ENCODE data around the gene FHIT.

Gene FHIT

DNA sequence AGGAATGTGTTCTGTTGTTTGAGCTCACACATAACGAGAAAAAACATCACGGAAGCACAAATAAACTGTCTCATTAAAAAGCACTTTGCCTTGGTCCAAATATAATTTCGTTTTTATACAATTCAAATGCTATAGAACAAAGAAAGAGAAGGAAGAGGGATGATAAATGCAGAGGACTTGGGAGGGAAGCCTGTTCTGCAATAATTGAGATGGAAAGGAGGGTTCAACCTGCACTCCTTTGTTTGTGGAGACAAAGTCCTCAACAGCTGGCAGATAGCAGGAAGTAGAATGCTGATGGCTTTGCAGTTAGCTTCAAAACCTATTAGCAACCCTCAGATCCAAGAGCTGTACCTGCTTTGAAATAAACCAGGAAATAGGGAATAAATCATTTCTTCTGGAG is 1010.8 kb downstream of the FHIT start:
- Histone ChIP-seq H3K4me3 (ENCODE audit: low read length) (no peak overlapping the region), H3K27me3 (ENCODE audit: control insufficient read depth, insufficient read depth, low read length) (no peaks in the 10 kb centered on the region), H3K36me3 (ENCODE audit: control insufficient read depth, insufficient read depth, low read length) (no peaks in the 10 kb centered on the region), H3K27ac (ENCODE audit: low read depth, low read length) (no peak overlapping the region), H3K4me1 (ENCODE audit: control insufficient read depth, insufficient read depth, low read length) (no peaks in the 10 kb centered on the region), H3K9ac (ENCODE audit: low read length) (no peak overlapping the region)

DNA sequence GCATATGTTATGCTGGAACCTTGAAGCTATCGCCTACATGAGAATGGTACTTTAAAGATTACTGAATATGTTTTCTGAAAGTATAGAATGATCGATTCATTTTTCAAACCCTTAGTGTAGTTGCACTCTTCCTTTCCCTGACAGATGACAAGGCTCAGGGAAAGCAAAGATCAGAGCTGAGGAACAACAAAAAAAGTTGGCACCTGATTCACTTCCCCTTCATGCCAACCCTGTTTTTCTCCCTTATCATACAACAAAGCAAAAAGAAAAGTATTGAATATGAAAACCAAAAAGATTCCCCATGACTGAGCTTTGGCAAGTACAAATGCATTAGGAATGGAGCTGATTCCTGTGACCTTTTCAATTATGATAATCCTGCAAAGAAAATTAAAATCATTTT is 1012.7 kb downstream of the FHIT start:
- no peak overlapping the region for H3K9ac ChIP-seq (ENCODE audit: low read length)
- H3K27ac ChIP-seq (ENCODE audit: low read depth, low read length) = no peak overlapping the region
- H3K27me3 ChIP-seq (ENCODE audit: control insufficient read depth, insufficient read depth, low read length) = no peaks in the 10 kb centered on the region
- H3K4me3 ChIP-seq (ENCODE audit: low read length) = no peak overlapping the region
- no peaks in the 10 kb centered on the region for H3K4me1 ChIP-seq (ENCODE audit: control insufficient read depth, insufficient read depth, low read length)
- H3K36me3 ChIP-seq (ENCODE audit: control insufficient read depth, insufficient read depth, low read length) = no peaks in the 10 kb centered on the region

DNA sequence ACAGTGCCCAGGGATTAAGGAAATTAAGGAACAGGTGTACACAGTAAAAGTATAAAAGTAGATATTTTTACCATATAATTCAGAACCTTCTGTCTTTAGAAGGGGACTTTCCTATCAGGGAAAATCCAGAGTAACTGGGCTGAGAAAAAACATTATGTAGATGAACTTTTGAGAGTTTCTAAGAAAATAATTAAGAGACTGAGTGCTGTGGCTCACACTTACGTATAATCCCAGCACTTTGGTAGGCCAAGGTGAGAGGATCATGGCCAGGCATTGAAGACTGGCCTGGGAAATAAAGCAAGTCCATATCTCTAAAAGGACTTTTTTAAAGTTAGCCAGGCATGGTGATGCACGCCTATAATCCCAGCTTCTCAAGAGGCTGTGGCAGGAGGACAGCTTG is 1021.8 kb downstream of the FHIT start:
- Histone ChIP-seq H3K4me3 (ENCODE audit: low read length) (no peak overlapping the region), H3K9ac (ENCODE audit: low read length) (no peak overlapping the region), H3K36me3 (ENCODE audit: control insufficient read depth, insufficient read depth, low read length) (no peaks in the 10 kb centered on the region), H3K4me1 (ENCODE audit: control insufficient read depth, insufficient read depth, low read length) (no peaks in the 10 kb centered on the region), H3K27ac (ENCODE audit: low read depth, low read length) (no peak overlapping the region), H3K27me3 (ENCODE audit: control insufficient read depth, insufficient read depth, low read length) (no peaks in the 10 kb centered on the region)

DNA sequence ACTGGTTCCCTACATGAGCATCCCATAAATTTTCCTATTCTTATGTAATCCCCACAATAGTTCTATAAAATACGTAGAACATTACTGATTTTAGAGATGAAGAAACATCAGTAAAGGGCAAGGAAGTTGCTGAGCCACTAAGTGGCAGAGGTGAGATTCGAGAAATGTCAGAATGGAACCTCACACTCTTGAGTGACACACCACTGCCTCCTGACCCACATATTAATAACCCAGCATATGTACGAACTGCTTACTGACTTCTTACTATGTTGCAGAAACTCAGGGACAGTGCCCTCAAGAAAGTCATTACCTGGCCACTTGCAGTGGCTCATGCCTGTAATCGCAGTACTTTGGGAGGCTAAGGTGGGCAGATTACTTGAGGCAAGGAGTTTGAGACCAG is 1022.4 kb downstream of the FHIT start:
- Histone ChIP-seq H3K36me3 (ENCODE audit: control insufficient read depth, insufficient read depth, low read length) (no peaks in the 10 kb centered on the region), H3K4me1 (ENCODE audit: control insufficient read depth, insufficient read depth, low read length) (no peaks in the 10 kb centered on the region), H3K27me3 (ENCODE audit: control insufficient read depth, insufficient read depth, low read length) (no peaks in the 10 kb centered on the region), H3K4me3 (ENCODE audit: low read length) (no peak overlapping the region), H3K27ac (ENCODE audit: low read depth, low read length) (no peak overlapping the region), H3K9ac (ENCODE audit: low read length) (no peak overlapping the region)

DNA sequence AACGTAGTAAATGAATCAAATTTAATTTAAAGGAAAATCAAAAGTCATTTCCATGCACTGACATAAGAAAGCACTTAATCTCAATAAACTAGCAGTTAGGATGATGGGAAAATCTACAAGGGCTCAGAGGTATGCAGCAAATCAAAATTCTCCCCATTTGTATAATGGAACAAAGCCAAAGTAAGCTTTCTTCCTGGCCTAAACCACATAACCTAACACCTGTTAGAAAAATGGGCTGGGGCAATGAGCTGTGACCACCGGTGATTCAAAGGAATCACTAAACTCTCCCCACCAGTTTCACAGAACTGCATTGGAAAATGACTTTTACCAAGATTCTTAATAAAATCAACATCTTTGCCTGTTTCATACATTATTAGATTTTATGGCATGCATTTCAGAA is 1024.3 kb downstream of the FHIT start:
- H3K9ac ChIP-seq (ENCODE audit: low read length) = no peak overlapping the region
- H3K27me3 ChIP-seq (ENCODE audit: control insufficient read depth, insufficient read depth, low read length) = no peaks in the 10 kb centered on the region
- no peak overlapping the region for H3K4me3 ChIP-seq (ENCODE audit: low read length)
- H3K36me3 ChIP-seq (ENCODE audit: control insufficient read depth, insufficient read depth, low read length) = no peaks in the 10 kb centered on the region
- H3K4me1 ChIP-seq (ENCODE audit: control insufficient read depth, insufficient read depth, low read length) = no peaks in the 10 kb centered on the region
- no peak overlapping the region for H3K27ac ChIP-seq (ENCODE audit: low read depth, low read length)

DNA sequence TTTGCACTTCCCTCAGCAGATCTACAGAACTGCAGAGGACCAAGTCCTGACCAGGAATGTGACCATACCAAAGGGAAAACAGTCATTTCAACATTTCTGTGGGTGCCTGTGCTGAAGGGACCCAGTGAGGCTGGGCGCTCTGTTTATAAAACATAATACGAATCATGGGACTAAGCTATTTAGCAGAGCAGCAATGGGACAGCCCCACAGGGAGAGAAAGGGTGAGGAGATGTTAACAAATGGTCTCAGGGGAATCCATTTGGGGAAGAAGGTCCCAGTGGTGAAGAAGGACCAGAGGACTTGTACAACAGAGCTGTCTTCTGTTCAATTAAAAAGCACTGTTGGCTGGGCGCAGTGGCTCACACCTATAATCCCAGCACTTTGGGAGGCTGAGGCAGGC is 1025.4 kb downstream of the FHIT start:
- H3K9ac ChIP-seq (ENCODE audit: low read length) = no peak overlapping the region
- H3K4me1 ChIP-seq (ENCODE audit: control insufficient read depth, insufficient read depth, low read length) = no peaks in the 10 kb centered on the region
- no peaks in the 10 kb centered on the region for H3K27me3 ChIP-seq (ENCODE audit: control insufficient read depth, insufficient read depth, low read length)
- no peaks in the 10 kb centered on the region for H3K36me3 ChIP-seq (ENCODE audit: control insufficient read depth, insufficient read depth, low read length)
- no peak overlapping the region for H3K4me3 ChIP-seq (ENCODE audit: low read length)
- no peak overlapping the region for H3K27ac ChIP-seq (ENCODE audit: low read depth, low read length)

DNA sequence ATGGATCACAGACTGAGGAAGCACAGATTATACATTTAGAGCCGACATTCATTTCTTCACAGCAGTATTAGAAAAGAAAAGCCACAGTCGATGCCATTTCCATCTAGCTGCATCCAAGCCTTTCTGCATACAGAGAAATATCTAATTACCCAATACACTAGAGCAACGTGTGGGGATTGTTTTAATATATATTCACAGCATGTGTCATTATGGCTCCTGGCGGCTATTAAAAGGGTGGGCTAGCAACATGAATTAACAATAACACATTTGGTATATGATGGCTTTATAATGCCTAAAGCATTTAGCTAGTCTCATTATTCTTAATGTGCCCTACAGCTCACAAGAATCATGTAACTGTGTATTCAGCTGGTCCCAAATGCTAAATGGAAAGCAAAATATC is 1030.5 kb downstream of the FHIT start:
- Histone ChIP-seq H3K9ac (ENCODE audit: low read length) (no peak overlapping the region), H3K4me1 (ENCODE audit: control insufficient read depth, insufficient read depth, low read length) (no peaks in the 10 kb centered on the region), H3K4me3 (ENCODE audit: low read length) (no peak overlapping the region), H3K27me3 (ENCODE audit: control insufficient read depth, insufficient read depth, low read length) (no peaks in the 10 kb centered on the region), H3K36me3 (ENCODE audit: control insufficient read depth, insufficient read depth, low read length) (no peaks in the 10 kb centered on the region), H3K27ac (ENCODE audit: low read depth, low read length) (no peak overlapping the region)

DNA sequence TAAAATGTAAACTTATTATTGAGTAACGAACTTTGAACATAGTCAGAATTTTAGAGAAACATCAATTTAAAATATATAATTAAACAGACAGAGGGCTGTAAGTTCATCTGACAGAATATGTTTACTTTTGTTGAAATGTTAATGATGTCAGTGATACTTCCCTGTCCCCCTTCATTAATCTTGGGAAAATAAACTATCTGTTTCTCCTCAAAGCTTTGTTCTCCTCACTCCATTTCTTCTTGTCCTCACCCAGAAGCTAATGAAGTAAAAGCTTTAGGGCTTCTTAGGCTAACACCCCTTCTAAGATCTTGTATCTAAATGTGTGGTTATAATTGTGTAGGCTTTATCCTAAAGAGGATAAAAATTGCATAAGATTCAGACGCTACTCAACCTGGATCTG is 1031.8 kb downstream of the FHIT start:
- Histone ChIP-seq H3K27me3 (ENCODE audit: control insufficient read depth, insufficient read depth, low read length) (no peaks in the 10 kb centered on the region), H3K9ac (ENCODE audit: low read length) (no peak overlapping the region), H3K27ac (ENCODE audit: low read depth, low read length) (no peak overlapping the region)

DNA sequence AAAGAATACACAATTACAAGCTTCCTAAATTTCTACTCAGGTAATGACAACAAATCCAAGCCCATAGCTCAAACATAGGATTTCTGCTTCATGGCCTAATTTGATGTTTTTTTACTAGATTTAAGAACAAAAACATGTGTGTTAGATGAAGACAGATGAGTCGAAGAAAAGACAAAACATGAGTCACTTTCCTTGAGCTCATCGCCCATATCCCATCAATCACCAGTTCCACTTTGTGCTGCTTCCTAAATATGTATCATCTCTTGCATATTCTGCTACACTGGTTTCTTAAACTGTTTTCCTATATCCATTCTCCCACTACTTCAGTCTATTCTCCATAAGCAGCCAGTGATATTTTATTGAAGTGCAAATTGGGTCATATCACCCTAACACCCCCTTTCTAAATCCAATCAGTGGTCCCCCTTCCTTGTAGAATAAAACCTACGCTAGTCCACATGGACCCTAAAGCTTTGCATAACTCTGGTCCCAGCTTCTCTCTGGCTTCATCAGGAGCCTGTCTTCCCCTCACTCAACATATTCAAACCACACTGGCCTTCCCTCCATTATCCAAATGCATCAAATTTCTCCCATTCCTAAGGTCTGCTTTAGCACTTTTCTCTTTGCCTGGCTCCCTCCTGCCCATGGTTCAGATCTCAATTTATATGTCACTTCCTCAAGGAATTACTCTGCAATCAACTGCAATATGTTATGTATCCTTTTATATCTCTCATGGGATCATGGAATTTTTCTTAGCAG is 1033.9 kb downstream of the FHIT start:
- Histone ChIP-seq H3K27me3 (ENCODE audit: control insufficient read depth, insufficient read depth, low read length) (no peaks in the 10 kb centered on the region), H3K36me3 (ENCODE audit: control insufficient read depth, insufficient read depth, low read length) (no peaks in the 10 kb centered on the region), H3K27ac (ENCODE audit: low read depth, low read length) (no peak overlapping the region), H3K9ac (ENCODE audit: low read length) (no peak overlapping the region), H3K4me1 (ENCODE audit: control insufficient read depth, insufficient read depth, low read length) (no peaks in the 10 kb centered on the region), H3K4me3 (ENCODE audit: low read length) (no peak overlapping the region)

More for the DNA sequence above, 1031.8 kb downstream of the FHIT start:
- H3K4me1 ChIP-seq (ENCODE audit: control insufficient read depth, insufficient read depth, low read length) = no peaks in the 10 kb centered on the region
- H3K36me3 ChIP-seq (ENCODE audit: control insufficient read depth, insufficient read depth, low read length) = no peaks in the 10 kb centered on the region
- H3K4me3 ChIP-seq (ENCODE audit: low read length) = no peak overlapping the region

DNA sequence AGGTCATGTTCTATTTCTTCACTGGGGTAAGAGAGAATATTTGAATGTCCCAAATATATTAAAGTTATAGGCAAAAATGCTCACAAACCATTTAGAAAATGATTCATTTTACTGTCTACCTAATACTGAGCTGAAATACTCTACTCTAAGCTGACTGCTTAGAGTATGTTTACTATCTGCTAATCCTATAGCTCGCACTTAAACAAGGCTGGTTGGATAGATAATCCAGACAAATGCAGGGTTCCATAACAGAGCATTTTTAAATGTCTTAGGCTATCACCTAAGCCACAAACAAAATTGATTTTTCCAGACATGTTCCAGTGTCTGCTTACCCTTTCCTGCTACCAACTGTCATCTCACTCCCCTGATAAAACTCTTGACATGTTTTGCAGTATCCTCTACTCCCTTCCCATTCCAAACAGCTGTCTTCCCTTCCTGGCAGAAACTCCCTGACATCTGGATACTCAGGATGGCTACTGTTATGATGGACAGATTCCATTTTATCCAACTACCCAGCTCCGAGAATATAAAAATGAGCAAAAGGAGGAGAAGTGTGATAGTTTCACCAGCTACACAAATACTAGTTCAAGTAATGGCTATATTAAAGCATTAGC is 1034.7 kb downstream of the FHIT start:
- Histone ChIP-seq H3K27me3 (ENCODE audit: control insufficient read depth, insufficient read depth, low read length) (no peaks in the 10 kb centered on the region), H3K4me3 (ENCODE audit: low read length) (no peak overlapping the region), H3K4me1 (ENCODE audit: control insufficient read depth, insufficient read depth, low read length) (no peaks in the 10 kb centered on the region), H3K27ac (ENCODE audit: low read depth, low read length) (no peak overlapping the region), H3K36me3 (ENCODE audit: control insufficient read depth, insufficient read depth, low read length) (no peaks in the 10 kb centered on the region), H3K9ac (ENCODE audit: low read length) (no peak overlapping the region)

DNA sequence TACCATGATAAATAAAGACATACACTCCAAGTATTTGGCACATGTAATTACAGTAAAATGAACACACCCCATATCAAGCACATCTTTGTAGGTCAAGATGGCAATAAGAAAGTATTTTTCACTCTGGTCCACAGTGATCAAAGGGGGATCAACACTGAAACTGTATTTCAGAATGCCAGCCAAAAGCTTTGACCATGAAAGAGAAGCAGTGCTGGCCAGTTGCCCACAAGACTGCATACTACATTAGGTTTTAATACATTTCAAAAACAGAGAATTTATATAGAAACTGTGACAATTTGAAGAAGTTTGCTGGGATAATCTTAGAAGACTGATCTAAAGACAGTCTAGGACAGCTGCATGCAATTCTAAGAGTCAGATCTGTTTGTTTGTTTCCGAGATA is 1035.3 kb downstream of the FHIT start:
- Histone ChIP-seq H3K9ac (ENCODE audit: low read length) (no peak overlapping the region), H3K4me3 (ENCODE audit: low read length) (no peak overlapping the region), H3K36me3 (ENCODE audit: control insufficient read depth, insufficient read depth, low read length) (no peaks in the 10 kb centered on the region), H3K27ac (ENCODE audit: low read depth, low read length) (no peak overlapping the region), H3K27me3 (ENCODE audit: control insufficient read depth, insufficient read depth, low read length) (no peaks in the 10 kb centered on the region), H3K4me1 (ENCODE audit: control insufficient read depth, insufficient read depth, low read length) (no peaks in the 10 kb centered on the region)

DNA sequence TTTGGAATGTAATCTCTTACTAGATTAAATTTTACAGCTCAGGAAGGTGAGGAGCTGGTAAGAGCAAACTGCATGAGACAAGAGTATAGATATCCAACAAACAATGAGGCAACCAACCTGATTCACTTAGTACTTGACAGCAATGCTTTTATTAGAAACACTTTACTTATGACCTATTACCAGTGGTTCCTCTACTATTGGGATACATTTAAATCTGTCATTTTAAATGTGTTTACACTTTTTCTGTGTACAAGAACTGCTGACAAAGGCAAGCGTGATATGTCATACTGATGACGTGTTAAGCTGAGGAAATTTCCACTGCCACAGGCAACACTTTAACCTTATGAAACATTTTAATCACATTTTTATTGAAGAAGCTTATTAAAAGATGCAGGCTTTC is 1043.3 kb downstream of the FHIT start:
- Histone ChIP-seq H3K4me1 (ENCODE audit: control insufficient read depth, insufficient read depth, low read length) (no peaks in the 10 kb centered on the region), H3K36me3 (ENCODE audit: control insufficient read depth, insufficient read depth, low read length) (no peaks in the 10 kb centered on the region), H3K4me3 (ENCODE audit: low read length) (no peak overlapping the region), H3K27ac (ENCODE audit: low read depth, low read length) (no peak overlapping the region), H3K9ac (ENCODE audit: low read length) (no peak overlapping the region), H3K27me3 (ENCODE audit: control insufficient read depth, insufficient read depth, low read length) (no peaks in the 10 kb centered on the region)

DNA sequence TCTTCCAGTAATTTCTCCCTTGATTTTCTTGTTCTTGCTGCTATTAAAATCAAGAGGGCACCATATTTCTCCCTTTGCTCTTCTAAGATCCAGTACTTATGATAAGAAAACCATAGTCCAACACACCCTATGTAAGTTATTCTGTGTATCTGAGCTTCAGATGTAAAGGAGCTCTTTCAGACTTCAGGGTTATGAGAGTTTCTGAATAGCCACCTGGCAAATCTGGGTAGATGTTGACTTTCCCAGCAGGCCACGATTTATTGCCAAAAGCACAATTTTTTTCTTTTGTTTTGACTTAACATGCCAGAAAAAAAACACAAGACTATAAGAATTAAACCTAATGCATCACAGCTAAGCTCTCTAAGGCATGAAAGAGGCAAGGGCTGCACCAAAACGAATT is 1045.0 kb downstream of the FHIT start:
- Histone ChIP-seq H3K27me3 (ENCODE audit: control insufficient read depth, insufficient read depth, low read length) (no peaks in the 10 kb centered on the region), H3K36me3 (ENCODE audit: control insufficient read depth, insufficient read depth, low read length) (no peaks in the 10 kb centered on the region), H3K27ac (ENCODE audit: low read depth, low read length) (no peak overlapping the region), H3K9ac (ENCODE audit: low read length) (no peak overlapping the region), H3K4me1 (ENCODE audit: control insufficient read depth, insufficient read depth, low read length) (no peaks in the 10 kb centered on the region), H3K4me3 (ENCODE audit: low read length) (no peak overlapping the region)

Measured in rectal smooth muscle tissue (tissue), 1 donor.